C4-2B (cell line): ENCODE measurements around the gene NRTN.

Experiments
- CTCF ChIP-seq: fragments of 450-650 bp; conservative IDR thresholded peaks from 2 replicates; pipeline ENCODE4 v1.5.1; 2017; ENCODE audit warnings: mild to moderate bottlenecking
- ZFX ChIP-seq: fragments of 450-650 bp; IDR thresholded peaks from 2 replicates; pipeline ENCODE4 v1.6.1; 2017

GRCh38 chr19:5787409-5788182 is 17.3 kb upstream of the NRTN start:
- TF ChIP-seq CTCF (no peak), ZFX (no peak)
